Mucosa of rectum (tissue), 2 donors: ENCODE results near the gene UGT1A9.

Source experiments
- H3K27ac ChIP-seq, 2 donors: one replicate each; pipeline ENCODE4 v1.7.0; 2013; ENCODE audit warnings: inconsistent platforms in 2 of 2, low read depth in 2 of 2, low read length in 2 of 2
- H3K27me3 ChIP-seq, 2 donors: one replicate each; pipeline ENCODE4 v1.7.0; 2013; ENCODE audit warnings: low read length in 2 of 2; ENCODE audit not compliant: control insufficient read depth in 2 of 2, insufficient read depth in 2 of 2
- H3K36me3 ChIP-seq, 2 donors: one replicate each; pipeline ENCODE4 v1.7.0; 2013; ENCODE audit warnings: low read length in 2 of 2; ENCODE audit not compliant: control insufficient read depth in 2 of 2, insufficient read depth in 2 of 2
- H3K4me1 ChIP-seq, 2 donors: one replicate each; pipeline ENCODE4 v1.7.0; 2013; ENCODE audit warnings: low read length in 2 of 2, mild to moderate bottlenecking in 1 of 2; ENCODE audit not compliant: control insufficient read depth in 2 of 2, insufficient read depth in 2 of 2
- H3K4me3 ChIP-seq, 2 donors: one replicate each; pipeline ENCODE4 v1.7.0; 2013; ENCODE audit warnings: low read length in 2 of 2
- H3K9ac ChIP-seq, 2 donors: one replicate each; pipeline ENCODE4 v1.7.0; 2013; ENCODE audit warnings: low read length in 2 of 2, low read depth in 1 of 2, mild to moderate bottlenecking in 1 of 2
- H3K9me3 ChIP-seq, 2 donors: one replicate each; pipeline ENCODE4 v1.7.0; 2013; ENCODE audit warnings: low read length in 2 of 2; ENCODE audit not compliant: control insufficient read depth in 2 of 2
- donor health status: healthy.
- donor health status: Normal muscosa, but diverticular disease.

UGT1A9 gene

DNA sequence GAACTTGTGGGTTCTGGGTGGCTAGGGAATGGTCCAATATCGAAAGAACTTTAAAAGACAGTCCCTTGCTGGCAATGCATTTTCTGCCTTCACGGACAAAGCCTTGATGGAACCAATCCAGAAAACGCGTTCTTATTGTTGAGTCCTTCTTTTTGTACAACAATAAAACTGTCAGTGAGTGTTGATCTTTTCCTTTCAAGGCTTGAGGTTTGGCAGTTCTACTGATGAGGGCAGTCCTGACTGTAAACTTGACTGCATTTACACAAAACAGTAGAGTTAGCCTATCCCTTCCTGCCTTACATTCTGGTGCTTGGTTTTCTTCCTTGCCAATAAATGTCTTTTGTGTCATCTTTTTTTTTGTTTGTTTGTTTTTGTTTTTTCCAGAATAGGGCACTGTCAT is 7.5 kb downstream of the UGT1A9 start:
- Histone ChIP-seq H3K36me3 (peaks cover 0 to 2% of the 10 kb centered on the region in 2 donors), H3K4me3 (no peak overlapping the region), H3K9ac (no peak overlapping the region), H3K4me1 (peaks cover 3% of the 10 kb centered on the region in 2 donors), H3K27ac (no peak overlapping the region), H3K27me3 (no peaks in the 10 kb centered on the region), H3K9me3 (no peaks in the 10 kb centered on the region)

- H3K4me1 ChIP-seq, result peaks cover 4 to 9% of the 10 kb centered on the region in 2 donors
- peaks cover 0 to 2% of the 10 kb centered on the region in 2 donors for H3K36me3 ChIP-seq
- no peak overlapping the region for H3K4me3 ChIP-seq
- no peak overlapping the region for H3K27ac ChIP-seq
- H3K9ac ChIP-seq, result no peak overlapping the region
- no peaks in the 10 kb centered on the region for H3K27me3 ChIP-seq
- H3K9me3 ChIP-seq, result no peaks in the 10 kb centered on the region
These were observed 8.8 kb downstream of the UGT1A9 start for GRCh38 chr2:233680361-233681045.

- no peak within 1 kb of the TSS for H3K4me3 ChIP-seq
- no peak within 1 kb of the TSS for H3K27ac ChIP-seq
- H3K27me3 ChIP-seq, result no peaks in the 10 kb centered on the region
These were observed 9.9 kb downstream of the UGT1A9 start, which contains the start of gene UGT1A7 for GRCh38 chr2:233681521-233682099. Gene UGT1A7, plus strand, starts transcription at chr2:233681901. Its CDS starts 37 bp downstream, at chr2:233681938.

GRCh38 chr2:233684640-233685039 is 12.9 kb downstream of the UGT1A9 start:
- Histone ChIP-seq H3K4me3 (no peak overlapping the region), H3K27ac (peak overlapping the region in 1 of 2 donors; percentile 38), H3K4me1 (peaks cover 8 to 12% of the 10 kb centered on the region in 2 donors), H3K9ac (no peak overlapping the region), H3K9me3 (no peaks in the 10 kb centered on the region), H3K36me3 (peaks cover 0 to 2% of the 10 kb centered on the region in 2 donors), H3K27me3 (no peaks in the 10 kb centered on the region)

More at GRCh38 chr2:233681521-233682099, 9.9 kb downstream of the UGT1A9 start, which contains the start of gene UGT1A7:
- Histone ChIP-seq H3K9me3 (no peaks in the 10 kb centered on the region), H3K36me3 (peaks cover 0 to 2% of the 10 kb centered on the region in 2 donors), H3K9ac (no peak within 1 kb of the TSS), H3K4me1 (peaks cover 4 to 10% of the 10 kb centered on the region in 2 donors)

DNA sequence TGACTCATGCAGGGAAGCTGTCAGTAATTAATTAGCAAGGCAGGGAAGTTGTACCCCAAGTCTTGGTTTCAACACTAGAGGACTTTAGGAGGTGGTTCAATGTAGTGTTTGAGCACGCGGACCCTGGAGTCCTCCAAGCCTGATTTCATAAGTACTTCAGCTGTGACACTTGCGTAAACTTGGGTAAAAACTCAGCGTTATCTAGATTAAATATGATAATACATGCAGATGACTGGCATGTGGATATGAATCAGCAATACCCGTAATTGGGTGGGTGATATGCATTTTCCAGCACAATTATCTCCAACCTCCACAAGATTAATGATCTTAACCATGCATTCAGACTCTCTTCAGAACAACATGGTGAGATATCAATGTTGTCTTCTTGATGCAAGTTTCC is 15.2 kb downstream of the UGT1A9 start:
- Histone ChIP-seq H3K4me3 (no peak overlapping the region), H3K9me3 (no peaks in the 10 kb centered on the region), H3K27me3 (no peaks in the 10 kb centered on the region), H3K4me1 (peaks cover 21 to 24% of the 10 kb centered on the region in 2 donors), H3K36me3 (peaks cover 0 to under 1% of the 10 kb centered on the region in 2 donors), H3K27ac (no peak overlapping the region), H3K9ac (no peak overlapping the region)

GRCh38 chr2:233688341-233688740 is 16.6 kb downstream of the UGT1A9 start:
- H3K9ac ChIP-seq, result no peak overlapping the region
- no peak overlapping the region for H3K27ac ChIP-seq
- no peak overlapping the region for H3K4me3 ChIP-seq
- H3K9me3 ChIP-seq, result no peaks in the 10 kb centered on the region
- H3K27me3 ChIP-seq, result no peaks in the 10 kb centered on the region
- H3K4me1 ChIP-seq, result peaks cover 31 to 32% of the 10 kb centered on the region in 2 donors
- H3K36me3 ChIP-seq, result no peaks in the 10 kb centered on the region

- Histone ChIP-seq H3K9me3 (no peaks in the 10 kb centered on the region), H3K36me3 (no peaks in the 10 kb centered on the region), H3K9ac (no peak overlapping the region), H3K27ac (peak overlapping the region in 1 of 2 donors; percentile 3), H3K4me1 (peaks cover 31 to 33% of the 10 kb centered on the region in 2 donors), H3K27me3 (no peaks in the 10 kb centered on the region), H3K4me3 (no peak overlapping the region)
These were observed 17.3 kb downstream of the UGT1A9 start for GRCh38 chr2:233689031-233689430.

DNA sequence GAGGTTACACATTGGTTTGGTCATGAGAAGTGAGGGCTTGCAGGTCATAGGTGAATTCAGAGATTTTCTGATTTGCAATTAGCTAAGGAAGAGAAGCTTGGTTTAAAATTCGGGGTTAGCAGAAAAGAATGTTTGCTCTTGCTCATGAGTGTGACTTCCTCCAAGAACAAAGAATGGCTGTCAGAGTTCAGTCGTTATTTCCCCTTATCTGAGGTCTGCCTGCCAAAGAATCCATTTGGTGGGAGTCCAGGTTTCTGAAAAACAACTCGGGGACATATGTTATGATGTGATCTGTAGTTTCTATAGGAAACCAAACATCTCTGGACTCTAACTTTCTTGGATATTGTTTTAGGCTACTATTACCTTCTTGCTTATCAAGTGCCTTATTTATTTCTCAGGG is 17.8 kb downstream of the UGT1A9 start:
- Histone ChIP-seq H3K27ac (no peak overlapping the region), H3K27me3 (no peaks in the 10 kb centered on the region), H3K9me3 (no peaks in the 10 kb centered on the region), H3K36me3 (no peaks in the 10 kb centered on the region), H3K4me1 (peaks cover 28 to 33% of the 10 kb centered on the region in 2 donors), H3K4me3 (no peak overlapping the region), H3K9ac (no peak overlapping the region)

DNA sequence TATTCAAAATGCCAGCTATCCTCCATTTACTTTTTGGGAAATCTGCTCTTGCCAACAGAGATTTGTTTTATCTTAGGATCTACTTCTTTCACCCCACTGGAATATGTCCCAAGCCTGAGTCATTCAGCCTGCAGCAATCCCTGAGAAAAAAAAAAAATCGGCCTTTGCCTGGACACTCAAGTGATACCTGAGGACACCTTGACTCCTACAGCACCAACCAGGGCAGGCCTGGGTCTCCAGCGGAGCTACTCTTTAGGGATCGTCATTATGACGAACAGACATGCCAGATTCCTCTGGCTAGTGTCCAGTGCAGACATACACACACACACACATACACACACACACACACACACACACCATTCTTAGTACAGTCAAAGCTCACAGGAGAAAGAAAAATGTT is 18.7 kb downstream of the UGT1A9 start:
- Histone ChIP-seq H3K27me3 (no peaks in the 10 kb centered on the region), H3K9ac (no peak overlapping the region), H3K4me3 (no peak overlapping the region), H3K9me3 (no peaks in the 10 kb centered on the region), H3K4me1 (peaks cover 28 to 29% of the 10 kb centered on the region in 2 donors), H3K27ac (no peak overlapping the region), H3K36me3 (no peaks in the 10 kb centered on the region)
